ENCODE measurements around the gene EEPD1. TPM values are rescaled to one million over a fixed set of nuclear protein-coding genes. Genes with fewer than 3 reads are reported as not detected.

EEPD1 gene
- total and polyA plus RNA-seq, 8 donors = 7.1 to 60.5 (median 10.0) TPM

DNA sequence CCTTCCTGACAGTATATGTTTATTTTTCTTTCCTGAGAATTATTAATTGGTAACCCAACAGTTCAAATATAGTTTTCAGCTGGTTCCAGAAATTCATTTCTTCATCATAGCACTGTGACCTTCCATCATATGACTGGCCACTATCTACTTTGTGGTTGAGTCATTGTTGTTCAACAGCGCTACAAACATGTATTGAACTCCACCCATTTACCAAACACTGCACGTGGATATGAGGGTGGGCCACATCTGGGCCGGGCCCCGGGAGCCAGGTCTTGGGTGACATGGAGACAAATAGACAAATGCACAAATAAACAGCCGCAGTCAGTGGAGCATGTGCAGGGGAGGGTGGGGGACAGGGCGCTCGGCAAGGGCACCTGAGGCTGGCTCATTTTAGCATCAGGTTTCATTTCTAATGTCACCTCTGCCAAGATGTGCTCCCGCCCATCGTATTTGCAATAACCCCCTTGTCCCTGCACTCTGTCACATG is 24.0 kb upstream of the EEPD1 start:
- H3K27me3 ChIP-seq = no peaks in the 10 kb centered on the region
- FAIRE-seq (no peak), DNase-seq (peak; percentile 48 to 79 (median 75)), ATAC-seq (peak; percentile 78 to 85 (median 82))
- H3K36me3 ChIP-seq = no peaks in the 10 kb centered on the region
- TF ChIP-seq, protein P1, sequence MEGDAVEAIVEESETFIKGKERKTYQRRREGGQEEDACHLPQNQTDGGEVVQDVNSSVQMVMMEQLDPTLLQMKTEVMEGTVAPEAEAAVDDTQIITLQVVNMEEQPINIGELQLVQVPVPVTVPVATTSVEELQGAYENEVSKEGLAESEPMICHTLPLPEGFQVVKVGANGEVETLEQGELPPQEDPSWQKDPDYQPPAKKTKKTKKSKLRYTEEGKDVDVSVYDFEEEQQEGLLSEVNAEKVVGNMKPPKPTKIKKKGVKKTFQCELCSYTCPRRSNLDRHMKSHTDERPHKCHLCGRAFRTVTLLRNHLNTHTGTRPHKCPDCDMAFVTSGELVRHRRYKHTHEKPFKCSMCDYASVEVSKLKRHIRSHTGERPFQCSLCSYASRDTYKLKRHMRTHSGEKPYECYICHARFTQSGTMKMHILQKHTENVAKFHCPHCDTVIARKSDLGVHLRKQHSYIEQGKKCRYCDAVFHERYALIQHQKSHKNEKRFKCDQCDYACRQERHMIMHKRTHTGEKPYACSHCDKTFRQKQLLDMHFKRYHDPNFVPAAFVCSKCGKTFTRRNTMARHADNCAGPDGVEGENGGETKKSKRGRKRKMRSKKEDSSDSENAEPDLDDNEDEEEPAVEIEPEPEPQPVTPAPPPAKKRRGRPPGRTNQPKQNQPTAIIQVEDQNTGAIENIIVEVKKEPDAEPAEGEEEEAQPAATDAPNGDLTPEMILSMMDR (IDR thresholded peaks at IDR 0.05) = no peak
- WGBS, 2 donors = 10 to 14% methylated on average over 9 of the region's 9 CpGs
- peak overlapping the region; percentile 69 to 90 (median 81) for H3K27ac ChIP-seq
- H3K9me3 ChIP-seq = no peaks in the 10 kb centered on the region
- intact Hi-C loops (cut with DNase I) = no loop called here
- H3K4me1 ChIP-seq = peaks cover 11 to 23% (median 18%) of the 10 kb centered on the region in 3 donors
- peak overlapping the region in 1 of 4 donors; percentile 1 for H3K4me3 ChIP-seq

DNA sequence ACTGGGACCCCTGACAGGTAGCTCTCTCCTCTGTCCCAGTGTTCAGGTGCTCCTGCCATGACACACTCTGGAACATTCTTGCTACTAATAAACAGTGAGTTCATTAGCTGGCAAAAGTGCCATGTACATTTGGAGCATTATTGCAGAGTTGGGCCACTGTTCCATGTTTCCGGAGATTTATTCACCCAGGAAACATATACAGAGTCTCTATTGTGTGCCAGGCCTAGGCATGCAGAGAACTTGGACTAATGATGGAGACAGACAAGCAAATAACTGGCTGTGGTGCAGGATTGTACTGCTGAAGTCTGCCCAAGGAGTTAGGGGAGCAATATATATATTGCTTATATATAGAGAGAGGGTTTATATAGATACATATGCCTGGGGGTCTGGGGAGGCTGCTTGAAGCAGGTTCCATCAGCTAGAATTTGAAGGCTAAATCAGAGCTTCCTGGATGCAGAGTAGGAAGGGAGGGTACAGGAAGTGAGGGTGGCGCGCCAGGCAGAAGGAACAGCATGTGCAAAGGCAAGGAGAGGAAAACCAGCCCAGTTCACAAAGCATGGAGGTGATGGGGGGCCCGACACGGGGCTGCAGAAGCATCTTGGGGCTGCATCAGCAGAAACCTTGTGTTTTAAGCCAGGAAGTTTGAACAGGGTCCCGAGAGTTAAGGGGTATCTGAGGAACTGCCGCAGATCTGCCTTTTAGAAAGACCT is 22.7 kb upstream of the EEPD1 start:
- intact Hi-C loops (cut with DNase I) = no loop called here
- DNase-seq = no peak
- Histone ChIP-seq H3K36me3 (no peaks in the 10 kb centered on the region), H3K27me3 (no peaks in the 10 kb centered on the region), H3K4me1 (peaks cover 11 to 23% (median 18%) of the 10 kb centered on the region in 3 donors), H3K9me3 (no peaks in the 10 kb centered on the region), H3K4me3 (no peak overlapping the region), H3K27ac (no peak overlapping the region)
- no peak for ATAC-seq
- FAIRE-seq = no peak
- WGBS, 2 donors = 86 to 93% methylated on average over 7 of the region's 7 CpGs
- TF ChIP-seq, protein P1 (IDR thresholded peaks at IDR 0.05) = no peak

DNA sequence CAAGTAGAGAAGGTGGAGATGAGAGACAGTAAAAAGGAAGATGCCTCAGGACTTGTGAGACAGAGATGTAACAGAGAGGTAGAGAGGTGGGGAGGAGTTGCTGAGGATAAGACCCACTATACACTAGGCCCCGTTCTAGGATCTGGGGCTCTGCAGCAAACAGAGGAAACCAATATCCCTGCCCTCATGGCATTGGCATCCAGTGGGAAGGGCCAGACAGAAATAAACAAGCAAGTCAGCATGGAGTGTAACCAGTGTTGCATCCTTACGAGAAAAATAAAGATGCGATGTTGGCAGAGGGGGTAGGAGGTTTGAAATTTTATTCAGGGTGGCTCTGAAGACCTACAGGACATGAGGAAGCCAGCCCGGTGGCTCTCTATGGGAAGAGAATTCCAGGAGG is 22.0 kb upstream of the EEPD1 start:
- TF ChIP-seq, protein P1 (IDR thresholded peaks at IDR 0.05) = no peak
- no peak for ATAC-seq
- H3K27me3 ChIP-seq = no peaks in the 10 kb centered on the region
- H3K4me1 ChIP-seq = peaks cover 11 to 23% (median 18%) of the 10 kb centered on the region in 3 donors
- no peak for FAIRE-seq
- H3K9me3 ChIP-seq = no peaks in the 10 kb centered on the region
- H3K27ac ChIP-seq = no peak overlapping the region
- DNase-seq = no peak
- no peak overlapping the region for H3K4me3 ChIP-seq
- intact Hi-C loops (cut with DNase I) = no loop called here
- H3K36me3 ChIP-seq = no peaks in the 10 kb centered on the region
- 66 to 70% methylated on average over 4 of the region's 4 CpGs for WGBS, 2 donors

DNA sequence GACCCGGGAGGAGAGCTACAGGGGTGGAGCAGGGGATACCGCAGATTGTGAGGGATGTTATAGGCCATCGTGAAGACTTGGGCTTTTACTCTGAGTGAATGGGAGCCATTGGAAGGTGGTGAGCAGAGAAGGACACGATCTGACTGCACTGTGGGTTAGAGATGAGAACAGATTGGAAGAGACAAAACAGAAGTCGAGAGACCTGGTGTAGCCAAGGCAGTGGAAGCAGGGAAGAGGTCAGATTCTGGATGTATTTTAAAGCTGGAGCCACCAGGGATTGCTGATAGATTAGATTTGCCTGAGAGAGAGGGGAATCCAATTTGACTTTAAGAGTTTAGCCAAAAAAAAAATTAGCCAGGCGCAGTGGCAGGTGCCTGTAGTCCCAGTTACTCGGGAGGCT is 21.6 kb upstream of the EEPD1 start:
- H3K4me3 ChIP-seq = no peak overlapping the region
- H3K9me3 ChIP-seq = no peaks in the 10 kb centered on the region
- H3K36me3 ChIP-seq = no peaks in the 10 kb centered on the region
- intact Hi-C loops (cut with DNase I) = no loop called here
- peaks cover 11 to 23% (median 18%) of the 10 kb centered on the region in 3 donors for H3K4me1 ChIP-seq
- H3K27ac ChIP-seq = no peak overlapping the region
- 86 to 91% methylated on average over 7 of the region's 7 CpGs for WGBS, 2 donors
- FAIRE-seq = no peak
- no peaks in the 10 kb centered on the region for H3K27me3 ChIP-seq
- TF ChIP-seq, protein P1 (IDR thresholded peaks at IDR 0.05) = no peak
- no peak for ATAC-seq
- DNase-seq = no peak

DNA sequence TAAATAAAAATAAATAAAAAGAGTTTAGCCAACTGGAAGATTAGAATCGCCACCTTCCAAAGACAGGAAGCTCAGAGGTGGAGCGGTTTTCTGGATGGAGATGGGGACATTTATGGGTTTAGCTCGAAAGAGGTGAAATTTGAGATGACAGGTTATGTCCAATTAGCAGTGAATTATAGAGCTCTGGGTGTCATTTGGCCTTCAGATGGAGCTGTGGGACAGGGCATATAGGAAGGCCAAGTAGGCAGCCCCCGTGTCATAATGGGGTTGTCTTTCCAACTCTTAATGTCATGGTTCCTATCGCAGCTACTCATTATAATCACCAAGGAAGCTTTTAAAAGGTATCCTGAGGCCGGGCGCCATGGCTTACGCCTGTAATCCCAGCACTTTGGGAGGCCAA is 21.0 kb upstream of the EEPD1 start:
- H3K36me3 ChIP-seq = no peaks in the 10 kb centered on the region
- no peak for DNase-seq
- no peak for FAIRE-seq

More for the DNA sequence above, 21.0 kb upstream of the EEPD1 start:
- peaks cover 15 to 23% (median 18%) of the 10 kb centered on the region in 3 donors for H3K4me1 ChIP-seq
- TF ChIP-seq, protein P1 (IDR thresholded peaks at IDR 0.05) = no peak
- H3K4me3 ChIP-seq = no peak overlapping the region
- intact Hi-C loops (cut with DNase I) = no loop called here
- WGBS, 2 donors = 95% methylated on average over 8 of the region's 8 CpGs
- ATAC-seq = no peak
- H3K9me3 ChIP-seq = no peaks in the 10 kb centered on the region
- H3K27me3 ChIP-seq = no peaks in the 10 kb centered on the region
- no peak overlapping the region for H3K27ac ChIP-seq
